Activated CD8-positive, alpha-beta T cell treated with anti-CD3 and anti-CD28 coated beads for 36 hours (primary cell): ENCODE measurements around the gene RGS4. TPM values are rescaled to one million over a fixed set of nuclear protein-coding genes. Genes with fewer than 3 reads are reported as not detected.

Experiments
- ATAC-seq: fragments of 200-7000 bp; cut with Tn5 transposase; one replicate; pipeline ENCODE4 v1.10.0; 2021; ENCODE audit warnings: mild to moderate bottlenecking, moderate library complexity
- CTCF ChIA-PET: fragments of 350-600 bp; sonication (Branson Sonifier 250); formaldehyde crosslinking; loops from one replicate; lab custom pipeline; 2021; ENCODE audit warnings: antibody characterized with exemption; lab: Charles Lee
- POLR2A ChIA-PET: fragments of 350-600 bp; sonication (Branson Sonifier 250); formaldehyde crosslinking; loops from one replicate; lab custom pipeline; 2021; ENCODE audit warnings: antibody characterized with exemption; lab: Charles Lee
- DNase-seq: peaks from one replicate; pipeline ENCODE4 v3.0.0-alpha.2; 2020
- H3K27ac Mint-ChIP-seq: one replicate; pipeline ENCODE4 v1.8.0; 2021; ENCODE audit warnings: mild to moderate bottlenecking, mixed read lengths
- H3K27me3 Mint-ChIP-seq: one replicate; pipeline ENCODE4 v1.8.0; 2021; ENCODE audit warnings: mixed read lengths
- H3K36me3 Mint-ChIP-seq: one replicate; pipeline ENCODE4 v1.8.0; 2021; ENCODE audit warnings: low read depth, mixed read lengths
- H3K4me1 Mint-ChIP-seq: one replicate; pipeline ENCODE4 v1.8.0; 2021; ENCODE audit warnings: low read depth, mixed read lengths
- H3K4me3 Mint-ChIP-seq: one replicate; pipeline ENCODE4 v1.8.0; 2021; ENCODE audit warnings: mild to moderate bottlenecking, moderate library complexity, mixed read lengths
- H3K9me3 Mint-ChIP-seq: one replicate; pipeline ENCODE4 v1.8.0; 2021; ENCODE audit warnings: mixed read lengths
- CTCF ChIP-seq: fragments of 200-600 bp; IDR thresholded peaks from one replicate; pipeline ENCODE4 v1.8.0; 2022; ENCODE audit warnings: antibody characterized with exemption, mild to moderate bottlenecking
- intact Hi-C: fragments of 100-400 bp; cut with micrococcal nuclease; formaldehyde crosslinking; loops from one replicate; pipeline ENCODE4 v1.10.0; 2022
- total RNA-seq, 2 experiments: library from RNA; stranded (reverse); gene quantifications; one replicate each; pipeline ENCODE4 v1.2.3, GENCODE V29; 2021

RGS4 gene
- total RNA-seq, 2 experiments from 2014 or later: not detected

- H3K4me3 Mint-ChIP-seq: no peak overlapping the region
- peaks cover 2% of the 10 kb centered on the region for H3K27me3 Mint-ChIP-seq
- no peak for ATAC-seq
- no peak overlapping the region for H3K27ac Mint-ChIP-seq
- no peaks in the 10 kb centered on the region for H3K9me3 Mint-ChIP-seq
- no peak for DNase-seq
- ChIA-PET POLR2A (no interaction called here), CTCF (no interaction called here)
- TF ChIP-seq CTCF: no peak
- no peaks in the 10 kb centered on the region for H3K4me1 Mint-ChIP-seq
- no peaks in the 10 kb centered on the region for H3K36me3 Mint-ChIP-seq
- intact Hi-C loops: no loop called here
Measured at GRCh38 chr1:163036671-163037070, 32.5 kb upstream of the RGS4 start.

GRCh38 chr1:163038928-163039706, 30.0 kb upstream of the RGS4 start:
- intact Hi-C loops: no loop called here
- no peak for DNase-seq

GRCh38 chr1:163039707-163040093, 29.5 kb upstream of the RGS4 start:
- no peaks in the 10 kb centered on the region for H3K4me1 Mint-ChIP-seq
- ChIA-PET CTCF (no interaction called here), POLR2A (no interaction called here)
- H3K27me3 Mint-ChIP-seq: peaks cover 6% of the 10 kb centered on the region
- no peak for DNase-seq
- intact Hi-C loops: no loop called here
- TF ChIP-seq CTCF: no peak
- H3K9me3 Mint-ChIP-seq: no peaks in the 10 kb centered on the region
- H3K4me3 Mint-ChIP-seq: no peak overlapping the region
- no peak for ATAC-seq
- H3K36me3 Mint-ChIP-seq: no peaks in the 10 kb centered on the region
- H3K27ac Mint-ChIP-seq: no peak overlapping the region

More at GRCh38 chr1:163038928-163039706, 30.0 kb upstream of the RGS4 start:
- H3K36me3 Mint-ChIP-seq: no peaks in the 10 kb centered on the region
- POLR2A ChIA-PET: interaction anchor here (0.6 kb wide), 1 partner anchor 52 kb away, joined by 3 read pairs; no protein-coding TSS in a partner anchor
- ATAC-seq: no peak
- CTCF ChIA-PET: no interaction called here
- H3K4me3 Mint-ChIP-seq: no peak overlapping the region
- no peaks in the 10 kb centered on the region for H3K4me1 Mint-ChIP-seq
- H3K9me3 Mint-ChIP-seq: no peaks in the 10 kb centered on the region
- TF ChIP-seq CTCF: no peak
- no peak overlapping the region for H3K27ac Mint-ChIP-seq
- peaks cover 4% of the 10 kb centered on the region for H3K27me3 Mint-ChIP-seq

GRCh38 chr1:163046071-163046470, 23.1 kb upstream of the RGS4 start:
- ATAC-seq (no peak), DNase-seq (no peak)
- POLR2A ChIA-PET: no interaction called here
- H3K4me3 Mint-ChIP-seq: no peak overlapping the region
- no peak for TF ChIP-seq CTCF
- peaks cover 13% of the 10 kb centered on the region for H3K27me3 Mint-ChIP-seq
- no peaks in the 10 kb centered on the region for H3K9me3 Mint-ChIP-seq
- CTCF ChIA-PET: interaction anchor here (1.0 to 1.2 kb wide), 2 partner anchors 23 to 198 kb away, joined by 3 read pairs; partner anchors contain the start of gene RGS4
- H3K36me3 Mint-ChIP-seq: no peaks in the 10 kb centered on the region
- no peak overlapping the region for H3K27ac Mint-ChIP-seq
- no peaks in the 10 kb centered on the region for H3K4me1 Mint-ChIP-seq
- intact Hi-C loops: no loop called here

- no peak for DNase-seq
- Mint-ChIP-seq H3K27ac (no peak overlapping the region), H3K27me3 (peaks cover 12% of the 10 kb centered on the region), H3K4me3 (no peak overlapping the region), H3K4me1 (no peaks in the 10 kb centered on the region), H3K9me3 (no peaks in the 10 kb centered on the region), H3K36me3 (no peaks in the 10 kb centered on the region)
- no peak for TF ChIP-seq CTCF
- no peak for ATAC-seq
- ChIA-PET POLR2A (no interaction called here), CTCF (no interaction called here)
- intact Hi-C loops: no loop called here
Measured at GRCh38 chr1:163047951-163048659, 21.1 kb upstream of the RGS4 start.
